Fibroblast of pulmonary artery (primary cell): ENCODE measurements around the gene KRT10.
A peak's percentile ranks its signal among the peaks of the same experiment; 100 is the strongest.
"Not testable (repeated sequence)": the region's sequence is repeated elsewhere in the genome, so short reads cannot be mapped to it uniquely, and the experiment has no call there.

Source experiments
- DNase-seq: peaks from one replicate; pipeline ENCODE4 v3.0.0-alpha.2; 2010; ENCODE audit warnings: low read depth
- H3K4me3 ChIP-seq: replicated peaks from 2 replicates; pipeline ENCODE4 v1.5.1; 2011; ENCODE audit warnings: low read depth, mild to moderate bottlenecking, control low read depth, low read length, moderate library complexity
- TF ChIP-seq, protein P1 (sequence below): IDR thresholded peaks from 2 replicates; pipeline ENCODE4 v1.5.1; 2011; ENCODE audit warnings: mild to moderate bottlenecking, control low read depth, low read length, inconsistent platforms; ENCODE audit errors: missing control alignments

KRT10 gene

DNA sequence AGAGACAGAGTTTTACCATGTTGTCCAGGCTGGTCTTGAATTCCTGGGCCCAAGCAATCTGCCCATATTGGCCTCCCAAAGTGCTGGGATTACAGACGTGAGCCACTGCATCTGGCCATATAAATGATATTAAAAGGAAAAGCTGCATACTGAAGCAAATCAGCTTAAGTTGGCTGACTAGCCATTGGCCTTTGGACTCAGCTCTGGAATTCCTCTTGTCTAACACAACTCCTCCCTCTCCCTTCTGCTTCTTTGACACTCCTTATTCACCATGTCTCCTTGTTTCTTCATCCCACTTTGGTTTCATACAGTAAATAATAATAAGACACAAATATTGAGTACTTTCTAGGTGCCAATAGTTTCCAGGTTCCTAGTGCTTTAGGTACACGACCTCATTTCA lies 37.1 kb upstream of the KRT10 start:
- TF ChIP-seq, protein P1, sequence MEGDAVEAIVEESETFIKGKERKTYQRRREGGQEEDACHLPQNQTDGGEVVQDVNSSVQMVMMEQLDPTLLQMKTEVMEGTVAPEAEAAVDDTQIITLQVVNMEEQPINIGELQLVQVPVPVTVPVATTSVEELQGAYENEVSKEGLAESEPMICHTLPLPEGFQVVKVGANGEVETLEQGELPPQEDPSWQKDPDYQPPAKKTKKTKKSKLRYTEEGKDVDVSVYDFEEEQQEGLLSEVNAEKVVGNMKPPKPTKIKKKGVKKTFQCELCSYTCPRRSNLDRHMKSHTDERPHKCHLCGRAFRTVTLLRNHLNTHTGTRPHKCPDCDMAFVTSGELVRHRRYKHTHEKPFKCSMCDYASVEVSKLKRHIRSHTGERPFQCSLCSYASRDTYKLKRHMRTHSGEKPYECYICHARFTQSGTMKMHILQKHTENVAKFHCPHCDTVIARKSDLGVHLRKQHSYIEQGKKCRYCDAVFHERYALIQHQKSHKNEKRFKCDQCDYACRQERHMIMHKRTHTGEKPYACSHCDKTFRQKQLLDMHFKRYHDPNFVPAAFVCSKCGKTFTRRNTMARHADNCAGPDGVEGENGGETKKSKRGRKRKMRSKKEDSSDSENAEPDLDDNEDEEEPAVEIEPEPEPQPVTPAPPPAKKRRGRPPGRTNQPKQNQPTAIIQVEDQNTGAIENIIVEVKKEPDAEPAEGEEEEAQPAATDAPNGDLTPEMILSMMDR: no peak
- no peak for DNase-seq
- H3K4me3 ChIP-seq: no peak overlapping the region

DNA sequence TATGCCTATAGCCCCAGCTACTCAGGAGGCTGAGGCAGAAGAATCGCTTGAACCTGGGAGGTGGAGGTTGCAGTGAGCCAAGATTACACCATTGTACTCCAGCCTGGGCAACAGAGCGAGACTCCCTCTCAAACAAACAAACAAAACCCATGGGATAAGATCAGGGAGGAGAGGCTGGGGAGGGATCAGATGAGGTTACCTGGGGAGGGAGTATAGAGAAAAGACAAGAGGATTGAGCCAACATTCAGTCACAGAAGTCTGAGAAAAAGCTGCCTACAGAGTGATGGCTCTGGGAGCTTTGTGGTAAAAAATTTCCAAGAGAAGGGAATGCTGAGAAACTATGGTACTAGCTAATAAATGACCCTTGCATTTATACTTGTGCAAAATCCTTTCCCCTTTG lies 36.3 kb upstream of the KRT10 start:
- H3K4me3 ChIP-seq, DNase-seq: not testable (repeated sequence)

DNA sequence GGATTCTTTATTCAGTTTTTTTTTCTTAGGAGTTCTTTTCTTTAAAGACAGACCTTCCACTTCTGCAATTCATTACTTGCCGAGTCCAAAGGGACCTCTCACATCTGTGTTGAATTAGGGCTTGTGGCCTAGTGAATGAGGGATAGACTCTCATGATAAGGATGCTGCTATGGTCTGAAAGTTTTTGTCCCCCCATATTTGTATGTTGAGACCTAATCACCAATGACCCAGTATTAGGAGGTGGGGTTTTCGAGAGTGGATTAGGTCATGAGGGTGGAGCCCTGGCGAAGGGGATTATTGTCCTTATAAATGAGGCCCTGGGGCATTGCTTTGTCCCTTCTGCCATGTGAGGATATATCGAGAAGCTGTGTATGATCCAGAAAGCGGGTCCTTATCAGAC lies 35.1 kb upstream of the KRT10 start:
- TF ChIP-seq, protein P1: no peak
- no peak for DNase-seq
- H3K4me3 ChIP-seq: no peak overlapping the region

DNA sequence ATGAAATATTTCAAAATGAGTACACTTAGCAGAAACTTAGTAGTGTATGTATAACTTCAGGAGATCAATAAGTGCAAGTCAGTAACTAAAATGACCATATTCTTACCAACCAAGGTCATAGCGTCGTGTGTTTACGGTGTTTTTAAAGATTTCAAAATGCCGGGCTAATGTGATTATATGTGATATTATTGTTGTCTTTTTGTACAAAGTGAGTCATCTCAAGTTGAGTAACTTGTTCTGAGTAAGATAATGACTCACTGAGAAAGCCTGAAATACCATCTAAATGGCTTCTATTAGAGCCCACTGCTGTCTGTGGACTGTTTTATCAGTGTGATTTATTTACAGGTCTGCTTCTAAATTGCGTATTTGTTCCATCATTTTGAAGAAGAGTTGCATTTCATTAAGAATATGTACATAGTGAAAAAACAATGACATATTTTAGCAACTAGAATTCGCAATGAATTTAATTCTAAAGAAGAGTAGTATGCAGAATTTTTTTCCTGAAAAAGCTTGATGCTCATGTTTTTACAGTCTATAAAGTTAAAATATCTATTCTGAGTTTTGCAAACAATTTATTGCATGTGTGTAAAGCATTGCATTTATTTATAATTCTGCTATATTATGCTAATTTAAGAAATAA lies 31.9 kb upstream of the KRT10 start:
- peak; percentile 87 for DNase-seq
- TF ChIP-seq, protein P1: no peak
- no peak overlapping the region for H3K4me3 ChIP-seq

DNA sequence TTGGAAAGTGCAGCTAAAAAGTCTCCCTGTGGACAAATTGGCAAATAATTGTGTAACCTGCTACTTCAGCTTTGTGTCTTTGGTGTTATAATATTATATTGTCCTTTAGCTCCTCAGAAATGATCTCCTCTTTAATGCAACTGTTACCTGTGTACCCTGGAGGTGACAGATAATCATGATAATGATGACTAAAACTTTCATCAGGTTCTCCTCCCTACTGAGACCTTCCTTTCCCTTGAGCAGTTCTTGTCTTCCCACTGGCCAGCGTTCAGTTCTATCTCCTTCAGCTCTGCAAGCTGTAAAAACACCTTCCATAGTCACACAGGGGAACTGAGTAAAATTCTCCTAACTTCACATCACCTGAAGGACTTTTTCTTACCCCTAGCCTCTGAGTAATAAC lies 29.9 kb upstream of the KRT10 start:
- no peak for DNase-seq
- H3K4me3 ChIP-seq: no peak overlapping the region
- TF ChIP-seq, protein P1: no peak

DNA sequence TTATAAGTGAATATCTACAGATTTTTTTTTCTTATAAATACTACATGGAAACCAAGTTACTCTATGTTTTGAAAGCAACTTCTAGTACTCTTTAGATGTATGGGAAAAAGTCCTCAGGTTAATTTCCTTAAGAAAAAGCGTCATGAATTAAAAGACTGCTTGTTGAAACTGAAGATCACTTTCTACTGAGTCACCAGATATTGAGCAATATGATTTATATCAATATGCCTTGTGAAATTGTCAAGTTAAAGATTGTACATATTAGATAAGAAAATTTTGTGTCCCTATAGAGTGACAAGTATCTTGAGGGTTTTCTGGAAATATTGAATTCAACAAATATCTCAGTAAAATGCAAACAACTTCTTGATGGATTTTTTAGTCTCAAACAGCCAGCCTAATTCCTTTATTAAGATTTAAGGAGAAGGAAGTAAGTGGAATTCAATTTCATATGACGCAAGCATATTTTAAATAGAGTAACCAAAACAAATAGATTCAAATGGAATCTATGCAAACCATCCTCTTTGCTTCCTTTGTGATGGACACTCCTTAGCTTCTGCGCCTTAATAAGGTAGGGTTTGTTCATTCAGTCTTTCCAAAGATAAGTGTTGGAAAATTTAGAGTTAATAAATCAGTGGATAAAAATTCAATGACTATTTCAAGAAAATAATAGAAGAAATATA lies 28.0 kb upstream of the KRT10 start:
- H3K4me3 ChIP-seq: no peak overlapping the region
- TF ChIP-seq, protein P1: no peak
- DNase-seq: peak; percentile 8

DNA sequence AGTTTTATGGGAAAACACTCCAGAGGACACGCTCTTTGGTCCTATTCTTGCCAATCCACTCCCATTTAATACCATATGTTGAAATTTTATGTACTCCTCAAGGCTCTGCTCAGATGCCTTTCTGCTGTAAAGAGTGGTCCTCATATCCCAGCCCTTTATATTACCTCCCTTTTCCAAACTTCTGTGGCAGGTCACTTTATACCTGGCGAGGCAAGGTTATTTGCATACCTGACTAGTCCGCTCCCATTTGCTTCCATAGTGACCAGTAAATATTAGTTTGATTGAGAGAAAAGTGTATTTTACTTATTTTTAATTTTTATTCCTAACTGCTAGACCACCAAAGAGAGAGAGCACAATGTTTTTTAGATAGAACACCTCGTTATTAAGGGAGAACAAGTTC lies 27.3 kb upstream of the KRT10 start:
- no peak for DNase-seq
- no peak overlapping the region for H3K4me3 ChIP-seq
- TF ChIP-seq, protein P1: no peak
